SIG-M5 treated with dmso at 0.1 percent for 504 hours (cell line): ENCODE data around the gene TEP1.
"Not testable (repeated sequence)": the region's sequence is repeated elsewhere in the genome, so short reads cannot be mapped to it uniquely, and the experiment has no call there.

Source experiments
- DNase-seq: peaks from one replicate; lab custom pipeline; 2025; ENCODE audit not compliant: unreplicated experiment; lab: John Stamatoyannopoulos, UW

The TEP1 gene

GRCh38 chr14:20391505-20391904, 21.8 kb downstream of the TEP1 start:
- no peak for DNase-seq

GRCh38 chr14:20388159-20388558, 25.1 kb downstream of the TEP1 start:
- no peak for DNase-seq

GRCh38 chr14:20387576-20387975, 25.7 kb downstream of the TEP1 start:
- peak; percentile 85 for DNase-seq

GRCh38 chr14:20386276-20386855, 26.9 kb downstream of the TEP1 start:
- DNase-seq: no peak

- no peak for DNase-seq
Observed at GRCh38 chr14:20384886-20385285, 28.4 kb downstream of the TEP1 start.

- no peak for DNase-seq
Observed at GRCh38 chr14:20384321-20384720, 29.0 kb downstream of the TEP1 start.

- no peak for DNase-seq
Observed at GRCh38 chr14:20383636-20384035, 29.7 kb downstream of the TEP1 start.

- DNase-seq: no peak
Observed at GRCh38 chr14:20383032-20383431, 30.3 kb downstream of the TEP1 start.

- DNase-seq: no peak
Observed at GRCh38 chr14:20382526-20382925, 30.8 kb downstream of the TEP1 start.

- DNase-seq: no peak
Observed at GRCh38 chr14:20381341-20381740, 32.0 kb downstream of the TEP1 start.

GRCh38 chr14:20380681-20381080, 32.6 kb downstream of the TEP1 start:
- no peak for DNase-seq

- DNase-seq: no peak
Observed at GRCh38 chr14:20379743-20380142, 33.6 kb downstream of the TEP1 start.

GRCh38 chr14:20377171-20377570, 36.1 kb downstream of the TEP1 start:
- DNase-seq: no peak

GRCh38 chr14:20376071-20376588, 37.2 kb downstream of the TEP1 start:
- no peak for DNase-seq

- no peak for DNase-seq
Observed at GRCh38 chr14:20375471-20375870, 37.8 kb downstream of the TEP1 start.

GRCh38 chr14:20372796-20373195, 40.5 kb downstream of the TEP1 start:
- DNase-seq: no peak

GRCh38 chr14:20365928-20366327, 47.4 kb downstream of the TEP1 start:
- DNase-seq: no peak

GRCh38 chr14:20358474-20358873, 54.8 kb downstream of the TEP1 start:
- not testable (repeated sequence) for DNase-seq

- DNase-seq: no peak
Observed at GRCh38 chr14:20356422-20356821, 56.9 kb downstream of the TEP1 start.

GRCh38 chr14:20350860-20351259, 62.4 kb downstream of the TEP1 start:
- DNase-seq: no peak

- no peak for DNase-seq
Observed at GRCh38 chr14:20350282-20350681, 63.0 kb downstream of the TEP1 start.

GRCh38 chr14:20347747-20348146, 65.6 kb downstream of the TEP1 start:
- no peak for DNase-seq

- DNase-seq: no peak
Observed at GRCh38 chr14:20346713-20347112, 66.6 kb downstream of the TEP1 start.
